Measurements from ENCODE around the gene AHR.

The AHR gene

DNA sequence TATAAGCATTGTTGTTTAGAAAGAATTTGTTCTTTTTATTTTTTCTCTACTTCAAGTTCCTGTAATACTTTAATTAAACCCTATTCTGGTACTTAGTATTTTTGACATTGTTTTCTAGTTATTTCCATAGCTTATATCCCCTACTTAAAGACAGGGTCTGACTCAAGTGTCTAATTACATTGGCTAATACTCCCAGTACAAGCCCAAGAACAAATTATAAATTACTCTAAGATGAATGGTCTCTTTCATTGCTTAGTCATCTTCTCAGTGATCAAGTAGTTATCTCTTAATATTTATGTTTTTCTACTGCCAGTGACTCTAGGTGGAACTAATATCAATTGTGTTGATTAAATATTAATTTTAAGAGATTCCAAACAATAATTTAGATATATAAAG, 21.6 kb downstream of the AHR start:
- H3K36me3 ChIP-seq (ENCODE audit: control insufficient read depth, insufficient read depth, low read length, severe bottlenecking): peaks cover 40% of the 10 kb centered on the region
- peaks cover 42% of the 10 kb centered on the region for H3K4me1 ChIP-seq (ENCODE audit: control insufficient read depth, insufficient read depth, low read length)
- no peaks in the 10 kb centered on the region for H3K9me3 ChIP-seq (ENCODE audit: control insufficient read depth, low read length)
- H3K27me3 ChIP-seq (replicated peaks; ENCODE audit: control insufficient read depth, insufficient read depth, low read length): no peaks in the 10 kb centered on the region
- H3K4me3 ChIP-seq (ENCODE audit: low read length): no peak overlapping the region
- no peak for DNase-seq (ENCODE audit: low read depth)
- no peak overlapping the region for H3K9ac ChIP-seq (ENCODE audit: low read length)

DNA sequence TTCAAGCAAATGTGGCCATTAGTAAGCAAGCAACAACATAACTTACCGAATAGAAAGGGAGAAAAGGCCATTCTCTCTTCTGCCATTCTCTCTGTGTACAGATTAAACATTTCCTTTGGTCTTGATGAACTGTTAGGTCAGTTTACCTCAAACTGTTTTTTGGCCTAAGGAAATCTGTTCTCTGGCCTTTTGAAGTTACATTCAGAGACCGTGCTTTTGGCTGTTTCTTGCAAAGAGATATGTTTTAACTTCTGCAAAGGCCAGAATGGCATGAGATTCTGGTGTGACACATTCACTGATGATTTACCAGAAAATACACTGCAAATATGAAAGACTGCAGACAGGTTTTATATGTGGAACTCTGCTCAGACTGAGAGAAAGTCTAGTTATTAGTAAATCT, 22.2 kb downstream of the AHR start:
- H3K4me1 ChIP-seq (ENCODE audit: control insufficient read depth, insufficient read depth, low read length): peaks cover 47% of the 10 kb centered on the region
- no peak overlapping the region for H3K4me3 ChIP-seq (ENCODE audit: low read length)
- no peak for DNase-seq (ENCODE audit: low read depth)
- no peaks in the 10 kb centered on the region for H3K27me3 ChIP-seq (replicated peaks; ENCODE audit: control insufficient read depth, insufficient read depth, low read length)
- peaks cover 45% of the 10 kb centered on the region for H3K36me3 ChIP-seq (ENCODE audit: control insufficient read depth, insufficient read depth, low read length, severe bottlenecking)
- no peaks in the 10 kb centered on the region for H3K9me3 ChIP-seq (ENCODE audit: control insufficient read depth, low read length)
- peak overlapping the region; percentile 18 for H3K9ac ChIP-seq (ENCODE audit: low read length)

DNA sequence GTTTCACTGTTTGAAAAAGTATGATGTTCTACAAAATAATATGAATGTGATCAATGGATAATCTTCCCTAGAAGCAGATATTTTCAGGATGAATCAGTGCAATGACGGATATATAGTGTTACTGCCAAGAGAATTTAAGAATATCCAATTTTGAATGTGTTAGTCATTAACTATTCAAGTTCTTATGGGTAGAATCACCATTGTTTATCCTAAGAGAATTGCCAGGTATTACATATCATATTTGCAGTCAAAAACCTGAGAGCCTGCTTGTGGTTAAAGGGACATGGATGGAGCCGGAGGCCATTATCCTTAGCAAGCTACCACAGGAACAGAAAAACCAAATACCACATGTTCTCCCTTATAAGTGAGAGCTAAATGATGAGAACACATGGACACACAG, 26.9 kb downstream of the AHR start:
- Histone ChIP-seq H3K9ac (ENCODE audit: low read length) (no peak overlapping the region), H3K9me3 (ENCODE audit: control insufficient read depth, low read length) (no peaks in the 10 kb centered on the region), H3K4me3 (ENCODE audit: low read length) (no peak overlapping the region), H3K36me3 (ENCODE audit: control insufficient read depth, insufficient read depth, low read length, severe bottlenecking) (peaks cover 81% of the 10 kb centered on the region), H3K4me1 (ENCODE audit: control insufficient read depth, insufficient read depth, low read length) (peaks cover 21% of the 10 kb centered on the region), H3K27me3 (replicated peaks; ENCODE audit: control insufficient read depth, insufficient read depth, low read length) (no peaks in the 10 kb centered on the region)
- peak; percentile 18 for DNase-seq (ENCODE audit: low read depth)

DNA sequence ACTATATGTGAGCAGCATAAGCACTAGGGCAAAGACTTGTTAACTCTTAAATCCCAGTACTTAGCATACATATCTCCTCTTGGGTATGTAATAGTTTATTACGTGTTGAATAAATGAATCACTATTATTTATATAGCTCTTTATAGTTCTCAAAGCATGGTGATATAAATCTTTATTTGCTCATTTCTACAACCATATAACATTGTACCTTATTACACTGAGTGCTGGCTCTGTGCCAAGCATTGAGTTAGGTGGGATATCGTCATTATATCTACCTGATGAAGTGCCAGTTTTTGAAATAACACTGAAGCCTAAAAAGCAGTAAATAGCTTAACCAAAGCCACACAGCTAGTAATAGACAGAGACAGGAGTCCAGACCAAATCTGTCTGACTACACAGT, 27.9 kb downstream of the AHR start:
- Histone ChIP-seq H3K27me3 (replicated peaks; ENCODE audit: control insufficient read depth, insufficient read depth, low read length) (no peaks in the 10 kb centered on the region), H3K9ac (ENCODE audit: low read length) (no peak overlapping the region), H3K9me3 (ENCODE audit: control insufficient read depth, low read length) (no peaks in the 10 kb centered on the region), H3K36me3 (ENCODE audit: control insufficient read depth, insufficient read depth, low read length, severe bottlenecking) (peaks cover 91% of the 10 kb centered on the region), H3K4me3 (ENCODE audit: low read length) (no peak overlapping the region), H3K4me1 (ENCODE audit: control insufficient read depth, insufficient read depth, low read length) (peaks cover 11% of the 10 kb centered on the region)
- DNase-seq (ENCODE audit: low read depth): no peak

DNA sequence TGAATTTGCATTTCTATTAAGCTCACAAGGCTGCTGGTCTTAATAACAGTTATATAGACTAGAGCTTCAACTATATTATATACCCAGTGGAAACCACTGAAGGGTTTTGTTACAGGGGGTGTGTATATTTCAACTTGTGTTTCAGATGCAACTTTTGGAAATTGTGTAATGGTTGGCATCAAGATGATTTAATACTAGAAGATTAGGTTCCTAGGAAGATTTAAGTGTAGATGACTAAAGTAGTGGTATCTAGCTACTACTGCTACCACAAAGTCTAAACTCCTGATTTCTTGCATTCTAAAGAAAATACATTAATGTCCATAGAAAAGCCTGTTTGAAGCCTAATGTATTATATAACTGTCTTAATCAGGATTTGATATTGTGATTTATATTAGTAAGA, 30.2 kb downstream of the AHR start:
- H3K27me3 ChIP-seq (replicated peaks; ENCODE audit: control insufficient read depth, insufficient read depth, low read length): no peaks in the 10 kb centered on the region
- no peak for DNase-seq (ENCODE audit: low read depth)
- H3K4me3 ChIP-seq (ENCODE audit: low read length): no peak overlapping the region
- H3K9me3 ChIP-seq (ENCODE audit: control insufficient read depth, low read length): no peaks in the 10 kb centered on the region
- peaks cover 94% of the 10 kb centered on the region for H3K36me3 ChIP-seq (ENCODE audit: control insufficient read depth, insufficient read depth, low read length, severe bottlenecking)
- H3K4me1 ChIP-seq (ENCODE audit: control insufficient read depth, insufficient read depth, low read length): peaks cover 15% of the 10 kb centered on the region
- no peak overlapping the region for H3K9ac ChIP-seq (ENCODE audit: low read length)

DNA sequence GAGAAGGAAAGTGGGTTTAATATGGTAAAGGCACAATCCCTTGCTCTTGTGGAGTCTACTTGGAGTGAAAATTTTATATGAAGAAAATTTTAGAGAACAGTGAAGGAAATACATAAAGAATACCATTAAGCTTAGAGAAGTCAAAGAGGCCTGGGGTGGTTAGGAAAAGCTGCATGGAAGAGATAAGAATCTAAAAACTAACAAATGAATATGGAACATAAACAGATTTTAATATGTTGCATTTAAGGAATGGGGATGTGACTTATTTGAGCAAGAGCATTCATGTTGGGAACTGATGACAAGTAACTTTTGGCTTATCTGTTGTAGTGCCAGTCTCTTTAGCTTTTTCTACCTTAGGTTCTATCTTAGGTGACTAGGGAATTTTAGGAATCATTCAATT, 31.0 kb downstream of the AHR start:
- peaks cover 95% of the 10 kb centered on the region for H3K36me3 ChIP-seq (ENCODE audit: control insufficient read depth, insufficient read depth, low read length, severe bottlenecking)
- H3K9ac ChIP-seq (ENCODE audit: low read length): no peak overlapping the region
- no peaks in the 10 kb centered on the region for H3K9me3 ChIP-seq (ENCODE audit: control insufficient read depth, low read length)
- peak; percentile 27 for DNase-seq (ENCODE audit: low read depth)
- H3K4me1 ChIP-seq (ENCODE audit: control insufficient read depth, insufficient read depth, low read length): peaks cover 15% of the 10 kb centered on the region
- no peak overlapping the region for H3K4me3 ChIP-seq (ENCODE audit: low read length)
- H3K27me3 ChIP-seq (replicated peaks; ENCODE audit: control insufficient read depth, insufficient read depth, low read length): no peaks in the 10 kb centered on the region

DNA sequence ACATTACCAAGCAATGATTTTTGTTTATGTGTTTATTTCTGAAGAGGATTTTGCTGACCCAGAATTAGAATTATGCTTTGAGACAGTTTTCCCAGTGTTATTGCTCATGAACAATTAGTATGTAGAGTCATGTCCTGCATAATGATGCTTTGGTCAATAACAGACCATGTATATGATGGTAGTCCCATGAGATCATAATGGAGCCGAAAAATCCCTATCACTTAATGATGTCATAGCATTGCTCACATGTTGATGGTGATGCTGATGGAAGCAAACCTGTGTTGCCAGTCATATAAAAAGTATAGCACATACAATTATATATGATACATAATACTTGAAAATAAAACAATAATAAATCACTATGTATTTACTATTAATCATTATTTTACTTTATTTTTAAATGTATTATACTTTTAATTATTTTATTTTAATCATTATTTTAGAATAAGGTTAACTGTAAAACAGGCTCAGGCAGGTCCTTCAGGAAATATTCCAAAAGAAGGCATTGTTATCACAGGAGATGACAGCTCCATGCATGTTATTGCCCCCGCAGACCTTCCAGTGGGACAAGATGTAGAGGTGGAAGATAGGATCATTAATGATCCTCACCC, 33.5 kb downstream of the AHR start:
- no peak for DNase-seq (ENCODE audit: low read depth)
- Histone ChIP-seq H3K4me3 (ENCODE audit: low read length) (no peak overlapping the region), H3K27me3 (replicated peaks; ENCODE audit: control insufficient read depth, insufficient read depth, low read length) (no peaks in the 10 kb centered on the region), H3K9ac (ENCODE audit: low read length) (no peak overlapping the region), H3K4me1 (ENCODE audit: control insufficient read depth, insufficient read depth, low read length) (peaks cover 8% of the 10 kb centered on the region), H3K9me3 (ENCODE audit: control insufficient read depth, low read length) (no peaks in the 10 kb centered on the region), H3K36me3 (ENCODE audit: control insufficient read depth, insufficient read depth, low read length, severe bottlenecking) (peaks cover 97% of the 10 kb centered on the region)

DNA sequence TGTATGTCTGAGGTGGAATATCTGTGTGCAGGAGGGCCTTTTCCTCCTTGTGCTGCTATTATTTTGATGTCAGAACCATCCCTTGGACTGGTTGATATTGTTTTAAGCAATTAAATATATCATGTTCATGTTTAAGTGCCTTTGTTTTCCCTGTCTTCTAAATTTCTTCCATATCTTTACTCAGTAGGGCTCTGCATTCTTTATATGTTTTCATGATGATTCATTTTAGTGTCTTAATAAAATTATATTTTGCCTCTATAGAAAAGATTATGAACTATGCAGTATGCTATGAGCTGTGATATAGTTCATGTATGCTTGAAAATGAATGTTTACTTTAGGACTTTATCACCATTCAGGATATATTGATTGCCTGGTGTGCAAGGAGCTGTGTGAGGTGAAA, 34.8 kb downstream of the AHR start:
- Histone ChIP-seq H3K9ac (ENCODE audit: low read length) (no peak overlapping the region), H3K4me3 (ENCODE audit: low read length) (no peak overlapping the region), H3K27me3 (replicated peaks; ENCODE audit: control insufficient read depth, insufficient read depth, low read length) (no peaks in the 10 kb centered on the region), H3K9me3 (ENCODE audit: control insufficient read depth, low read length) (no peaks in the 10 kb centered on the region), H3K36me3 (ENCODE audit: control insufficient read depth, insufficient read depth, low read length, severe bottlenecking) (peaks cover 87% of the 10 kb centered on the region), H3K4me1 (ENCODE audit: control insufficient read depth, insufficient read depth, low read length) (peaks cover 8% of the 10 kb centered on the region)
- peak; percentile 42 for DNase-seq (ENCODE audit: low read depth)

DNA sequence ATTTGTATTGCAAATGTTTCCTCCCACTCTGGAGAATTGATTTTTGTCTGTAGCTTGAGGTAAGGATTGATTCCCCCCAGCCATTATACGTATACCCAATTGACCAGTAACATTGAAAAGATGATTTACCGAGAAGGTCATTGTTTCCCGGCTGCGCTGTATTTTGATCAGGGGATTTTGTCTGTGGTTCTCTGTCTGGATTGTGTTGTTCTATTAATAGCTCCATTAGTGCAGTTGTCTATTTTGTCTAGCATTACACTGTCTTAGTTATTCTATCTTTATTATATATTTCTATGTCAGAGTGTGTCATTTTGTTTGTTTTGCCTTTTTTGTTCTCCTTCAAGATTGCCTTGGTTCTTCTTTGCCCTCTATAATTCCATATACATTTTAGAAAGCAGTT, 37.7 kb downstream of the AHR start:
- peaks cover 17% of the 10 kb centered on the region for H3K4me1 ChIP-seq (ENCODE audit: control insufficient read depth, insufficient read depth, low read length)
- no peak for DNase-seq (ENCODE audit: low read depth)
- H3K9me3 ChIP-seq (ENCODE audit: control insufficient read depth, low read length): no peaks in the 10 kb centered on the region
- H3K36me3 ChIP-seq (ENCODE audit: control insufficient read depth, insufficient read depth, low read length, severe bottlenecking): peaks cover 84% of the 10 kb centered on the region
- H3K27me3 ChIP-seq (replicated peaks; ENCODE audit: control insufficient read depth, insufficient read depth, low read length): no peaks in the 10 kb centered on the region
- H3K4me3 ChIP-seq (ENCODE audit: low read length): no peak overlapping the region
- H3K9ac ChIP-seq (ENCODE audit: low read length): no peak overlapping the region

DNA sequence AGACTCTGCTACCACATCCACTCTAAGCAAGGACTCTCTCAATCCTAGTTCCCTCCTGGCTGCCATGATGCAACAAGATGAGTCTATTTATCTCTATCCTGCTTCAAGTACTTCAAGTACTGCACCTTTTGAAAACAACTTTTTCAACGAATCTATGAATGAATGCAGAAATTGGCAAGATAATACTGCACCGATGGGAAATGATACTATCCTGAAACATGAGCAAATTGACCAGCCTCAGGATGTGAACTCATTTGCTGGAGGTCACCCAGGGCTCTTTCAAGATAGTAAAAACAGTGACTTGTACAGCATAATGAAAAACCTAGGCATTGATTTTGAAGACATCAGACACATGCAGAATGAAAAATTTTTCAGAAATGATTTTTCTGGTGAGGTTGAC, 40.7 kb downstream of the AHR start:
- no peak for DNase-seq (ENCODE audit: low read depth)
- Histone ChIP-seq H3K4me1 (ENCODE audit: control insufficient read depth, insufficient read depth, low read length) (peaks cover 26% of the 10 kb centered on the region), H3K4me3 (ENCODE audit: low read length) (no peak overlapping the region), H3K36me3 (ENCODE audit: control insufficient read depth, insufficient read depth, low read length, severe bottlenecking) (peaks cover 61% of the 10 kb centered on the region), H3K9me3 (ENCODE audit: control insufficient read depth, low read length) (no peaks in the 10 kb centered on the region), H3K27me3 (replicated peaks; ENCODE audit: control insufficient read depth, insufficient read depth, low read length) (no peaks in the 10 kb centered on the region), H3K9ac (ENCODE audit: low read length) (no peak overlapping the region)

DNA sequence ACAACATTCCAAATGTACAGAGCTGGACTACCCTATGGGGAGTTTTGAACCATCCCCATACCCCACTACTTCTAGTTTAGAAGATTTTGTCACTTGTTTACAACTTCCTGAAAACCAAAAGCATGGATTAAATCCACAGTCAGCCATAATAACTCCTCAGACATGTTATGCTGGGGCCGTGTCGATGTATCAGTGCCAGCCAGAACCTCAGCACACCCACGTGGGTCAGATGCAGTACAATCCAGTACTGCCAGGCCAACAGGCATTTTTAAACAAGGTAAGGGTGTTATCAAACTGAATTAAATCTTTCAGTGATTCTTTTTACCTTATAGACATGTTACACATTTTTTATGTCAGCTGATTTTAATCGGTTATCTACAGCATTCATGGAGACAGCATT, 41.5 kb downstream of the AHR start:
- Histone ChIP-seq H3K4me1 (ENCODE audit: control insufficient read depth, insufficient read depth, low read length) (peaks cover 26% of the 10 kb centered on the region), H3K4me3 (ENCODE audit: low read length) (no peak overlapping the region), H3K9ac (ENCODE audit: low read length) (no peak overlapping the region), H3K36me3 (ENCODE audit: control insufficient read depth, insufficient read depth, low read length, severe bottlenecking) (peaks cover 56% of the 10 kb centered on the region), H3K27me3 (replicated peaks; ENCODE audit: control insufficient read depth, insufficient read depth, low read length) (no peaks in the 10 kb centered on the region), H3K9me3 (ENCODE audit: control insufficient read depth, low read length) (no peaks in the 10 kb centered on the region)
- DNase-seq (ENCODE audit: low read depth): no peak

DNA sequence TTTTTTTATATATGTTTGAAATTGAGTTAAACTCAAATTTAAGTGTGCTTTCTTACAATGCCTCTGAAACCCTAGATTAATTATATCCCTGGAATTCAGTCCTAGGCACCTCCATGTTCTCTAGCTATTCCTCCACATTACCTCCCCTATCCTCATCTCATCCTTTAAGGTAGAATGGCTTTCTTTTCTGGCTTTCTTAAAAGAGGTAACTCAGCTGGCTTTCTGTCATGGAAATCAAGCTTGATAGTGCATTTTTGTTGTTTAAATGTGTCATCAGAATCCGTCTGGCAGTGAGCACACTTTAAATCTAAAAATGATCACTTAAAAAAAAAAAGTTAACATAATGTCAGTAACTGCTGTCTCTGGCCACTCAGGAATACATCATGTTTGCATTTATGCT, 42.2 kb downstream of the AHR start:
- H3K4me3 ChIP-seq (ENCODE audit: low read length): no peak overlapping the region
- H3K36me3 ChIP-seq (ENCODE audit: control insufficient read depth, insufficient read depth, low read length, severe bottlenecking): peaks cover 49% of the 10 kb centered on the region
- no peak for DNase-seq (ENCODE audit: low read depth)
- no peaks in the 10 kb centered on the region for H3K9me3 ChIP-seq (ENCODE audit: control insufficient read depth, low read length)
- H3K4me1 ChIP-seq (ENCODE audit: control insufficient read depth, insufficient read depth, low read length): peaks cover 26% of the 10 kb centered on the region
- no peaks in the 10 kb centered on the region for H3K27me3 ChIP-seq (replicated peaks; ENCODE audit: control insufficient read depth, insufficient read depth, low read length)
- no peak overlapping the region for H3K9ac ChIP-seq (ENCODE audit: low read length)
